Pulmonary artery endothelial cell (primary cell): ENCODE data around the gene RO60. TPM values are rescaled to one million over a fixed set of nuclear protein-coding genes. Genes with fewer than 3 reads are reported as not detected.

Experiments used
- DNase-seq: peaks from one replicate; pipeline ENCODE4 v3.0.0-alpha.2; 2011; ENCODE audit warnings: low read depth, low spot score
- total RNA-seq: library from RNA; depleted of rRNA; stranded (reverse); fragments of >200 nt; gene quantifications from 2 replicates; pipeline ENCODE4 v1.2.3, GENCODE V29; 2014

RO60 gene
- total RNA-seq, 1 donor from 2014 or later: 144 TPM

DNA sequence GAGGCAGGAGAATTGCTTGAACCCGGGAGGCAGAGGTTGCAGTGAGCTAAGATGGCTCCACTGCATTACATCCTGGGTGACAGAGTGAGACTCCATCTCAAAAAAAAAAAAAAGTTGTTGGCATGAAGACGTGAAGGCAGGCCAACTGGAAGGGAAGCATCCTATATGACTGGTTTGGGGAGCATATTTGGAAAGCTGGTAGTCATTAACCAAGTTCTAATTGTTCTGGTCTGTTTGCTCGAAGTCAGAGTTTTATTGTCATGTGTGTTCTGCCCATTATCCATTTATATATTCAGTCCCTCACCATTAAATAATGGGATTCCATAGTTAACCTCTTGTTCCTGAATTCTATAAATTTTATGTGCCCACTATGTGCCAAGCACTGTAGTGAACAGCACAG is 49.1 kb downstream of the RO60 start:
- DNase-seq: no peak

Other genes starting within 250 kb of the RO60 start
- gene UCHL5, start 252 bp upstream of the RO60 start, total RNA-seq: 32.5 and 36.3 TPM in 2 replicates
- gene GLRX2, start 45.8 kb downstream of the RO60 start, total RNA-seq: 11.2 and 15.9 TPM in 2 replicates
- 18.1 and 26.1 TPM in 2 replicates for gene CDC73, start 62.4 kb downstream of the RO60 start, total RNA-seq
- not detected in 2 replicates for gene B3GALT2, start 127.0 kb downstream of the RO60 start, total RNA-seq